Prostate gland (tissue), 2 donors: ENCODE measurements around the gene GASK1A.

Experiments
- CTCF ChIP-seq, 4 experiments: fragments of 200-600 bp in 2 of 4; fragments of 450-650 bp in 2 of 4; sonication (generic) in 2 of 4; IDR thresholded peaks; 1 replicate in 3 of 4; 2 replicates in 1 of 4; pipeline ENCODE4 v1.5.1; 2016 to 2019; ENCODE audit warnings: antibody characterized with exemption in 4 of 4, mild to moderate bottlenecking in 2 of 4, moderate library complexity in 2 of 4
- POLR2A ChIP-seq: fragments of 450-650 bp; IDR thresholded peaks from one replicate; pipeline ENCODE4 v1.6.1; 2016; ENCODE audit warnings: antibody characterized with exemption, mild to moderate bottlenecking
- POLR2AphosphoS5 ChIP-seq: sonication (generic); formaldehyde crosslinking; IDR thresholded peaks from one replicate; pipeline ENCODE4 v1.6.1; 2017; ENCODE audit warnings: antibody characterized with exemption

GRCh38 chr3:42970976-42971772, 7.9 kb upstream of the GASK1A start:
- TF ChIP-seq POLR2AphosphoS5, result no peak
- no peak for TF ChIP-seq CTCF (IDR thresholded peaks at IDR 0.05)
- no peak for TF ChIP-seq POLR2A
